Activated naive CD8-positive, alpha-beta T cell treated with anti-CD3 and anti-CD28 coated beads, Interleukin-2, amount 10 ng/mL, durations not matched to agents 7 days and 5 days (primary cell): ENCODE data around the gene ARL15. TPM values are rescaled to one million over a fixed set of nuclear protein-coding genes. Genes with fewer than 3 reads are reported as not detected.
"Not testable (repeated sequence)": the region's sequence is repeated elsewhere in the genome, so short reads cannot be mapped to it uniquely, and the experiment has no call there.

ENCODE experiments used
- ATAC-seq: fragments of 150-1000 bp; cut with Tn5 transposase; one replicate; pipeline ENCODE4 v1.10.0; 2021; ENCODE audit warnings: low read depth, moderate library complexity
- POLR2A ChIA-PET: fragments of 350-600 bp; sonication (Branson Sonifier 250); formaldehyde crosslinking; loops from one replicate; lab custom pipeline; 2021; ENCODE audit warnings: antibody characterized with exemption; lab: Charles Lee
- DNase-seq: peaks from one replicate; pipeline ENCODE4 v3.0.0; 2021
- H3K27ac Mint-ChIP-seq: one replicate; pipeline ENCODE4 v1.8.0; 2022; ENCODE audit warnings: mild to moderate bottlenecking, mixed read lengths
- H3K27me3 Mint-ChIP-seq: one replicate; pipeline ENCODE4 v1.8.0; 2022; ENCODE audit warnings: mild to moderate bottlenecking, moderate library complexity, mixed read lengths
- H3K36me3 Mint-ChIP-seq: one replicate; pipeline ENCODE4 v1.8.0; 2021; ENCODE audit warnings: mild to moderate bottlenecking, mixed read lengths
- H3K4me1 Mint-ChIP-seq: one replicate; pipeline ENCODE4 v1.8.0; 2021; ENCODE audit warnings: mixed read lengths
- H3K4me3 Mint-ChIP-seq: one replicate; pipeline ENCODE4 v1.8.0; 2022; ENCODE audit warnings: mild to moderate bottlenecking, moderate library complexity, mixed read lengths
- H3K9me3 Mint-ChIP-seq: one replicate; pipeline ENCODE4 v1.8.0; 2021; ENCODE audit warnings: mixed read lengths
- microRNA-seq: library from miRNA; unstranded; fragments of <30 nt; microRNA quantifications from one replicate; pipeline ENCODE4 v1.2.0, GENCODE V29; 2022
- total RNA-seq, 2 experiments: library from RNA; stranded (reverse); gene quantifications; one replicate each; pipeline ENCODE4 v1.2.3, GENCODE V29; 2021

ARL15 gene
- total RNA-seq, 2 experiments from 2014 or later: 9.8 to 12.2 TPM

- ATAC-seq (no peak), DNase-seq (no peak)
- Mint-ChIP-seq H3K9me3 (peaks cover 2% of the 10 kb centered on the region), H3K4me1 (no peaks in the 10 kb centered on the region), H3K27me3 (peaks cover 5% of the 10 kb centered on the region), H3K4me3 (no peak overlapping the region), H3K27ac (no peak overlapping the region), H3K36me3 (peaks cover 2% of the 10 kb centered on the region)
- POLR2A ChIA-PET: no interaction called here
These were observed 436.0 kb downstream of the ARL15 start for GRCh38 chr5:53874409-53874808.

- no peak overlapping the region for H3K27ac Mint-ChIP-seq
- DNase-seq (no peak), ATAC-seq (no peak)
- no peaks in the 10 kb centered on the region for H3K4me1 Mint-ChIP-seq
- no peak overlapping the region for H3K4me3 Mint-ChIP-seq
- H3K9me3 Mint-ChIP-seq: peaks cover 2% of the 10 kb centered on the region
- H3K27me3 Mint-ChIP-seq: peaks cover 5% of the 10 kb centered on the region
- H3K36me3 Mint-ChIP-seq: peaks cover 2% of the 10 kb centered on the region
- POLR2A ChIA-PET: no interaction called here
These were observed 437.1 kb downstream of the ARL15 start for GRCh38 chr5:53873235-53873634.

DNA sequence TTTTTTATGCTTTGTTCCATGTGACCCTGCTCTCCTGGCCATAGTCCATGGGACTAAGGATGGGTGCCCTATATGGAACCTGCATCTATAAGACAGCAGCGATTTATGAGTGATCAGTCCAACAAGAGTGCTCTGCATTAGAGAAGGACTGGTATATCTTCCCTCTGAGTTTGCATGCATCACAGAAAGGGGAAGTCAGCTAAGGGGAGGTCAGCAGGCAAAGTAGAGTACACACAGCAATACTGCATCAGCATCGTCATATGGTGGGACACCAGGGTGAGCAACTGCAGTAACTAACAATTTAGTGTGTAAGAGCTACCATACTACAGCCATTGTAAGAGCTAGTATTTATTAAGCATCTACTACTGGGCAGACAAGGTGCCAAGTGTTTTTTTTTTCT, 438.6 kb downstream of the ARL15 start:
- Mint-ChIP-seq H3K4me1 (no peaks in the 10 kb centered on the region), H3K4me3 (no peak overlapping the region), H3K36me3 (no peaks in the 10 kb centered on the region), H3K9me3 (peaks cover 2% of the 10 kb centered on the region), H3K27ac (no peak overlapping the region), H3K27me3 (peaks cover 5% of the 10 kb centered on the region)
- POLR2A ChIA-PET: no interaction called here
- ATAC-seq (no peak), DNase-seq (no peak)

DNA sequence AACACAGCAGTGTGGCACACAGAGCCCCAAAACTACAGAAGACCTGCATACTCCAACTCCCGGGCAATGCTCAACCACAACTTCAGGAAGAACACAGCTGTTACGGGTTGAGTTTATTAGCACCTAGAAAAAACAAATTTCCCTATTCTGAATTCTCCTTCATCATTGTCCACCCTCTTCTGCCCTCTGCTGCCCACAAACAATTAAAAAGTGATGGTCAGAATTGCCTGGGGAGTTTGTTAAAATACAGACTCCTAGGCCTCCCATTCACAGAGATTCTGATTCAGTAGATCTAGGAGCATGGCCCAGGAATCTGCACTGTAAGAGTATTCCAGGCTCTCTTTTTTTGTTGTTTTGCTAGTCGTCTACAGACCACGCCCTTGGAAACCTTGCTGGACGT, 439.3 kb downstream of the ARL15 start:
- POLR2A ChIA-PET: no interaction called here
- Mint-ChIP-seq H3K27me3 (peaks cover 5% of the 10 kb centered on the region), H3K36me3 (no peaks in the 10 kb centered on the region), H3K4me3 (no peak overlapping the region), H3K4me1 (no peaks in the 10 kb centered on the region), H3K9me3 (peaks cover 2% of the 10 kb centered on the region), H3K27ac (no peak overlapping the region)
- ATAC-seq (no peak), DNase-seq (no peak)

- Mint-ChIP-seq H3K4me1 (no peaks in the 10 kb centered on the region), H3K27ac (no peak overlapping the region), H3K9me3 (no peaks in the 10 kb centered on the region), H3K36me3 (no peaks in the 10 kb centered on the region), H3K4me3 (no peak overlapping the region), H3K27me3 (no peaks in the 10 kb centered on the region)
- POLR2A ChIA-PET: no interaction called here
- no peak for DNase-seq
- no peak for ATAC-seq
These were observed 451.5 kb downstream of the ARL15 start for GRCh38 chr5:53858700-53859456.

- no peak for DNase-seq
- Mint-ChIP-seq H3K36me3 (no peaks in the 10 kb centered on the region), H3K27ac (no peak overlapping the region), H3K4me3 (no peak overlapping the region), H3K4me1 (no peaks in the 10 kb centered on the region), H3K27me3 (no peaks in the 10 kb centered on the region), H3K9me3 (no peaks in the 10 kb centered on the region)
- no peak for ATAC-seq
- POLR2A ChIA-PET: no interaction called here
These were observed 453.9 kb downstream of the ARL15 start for GRCh38 chr5:53856506-53856905.

DNA sequence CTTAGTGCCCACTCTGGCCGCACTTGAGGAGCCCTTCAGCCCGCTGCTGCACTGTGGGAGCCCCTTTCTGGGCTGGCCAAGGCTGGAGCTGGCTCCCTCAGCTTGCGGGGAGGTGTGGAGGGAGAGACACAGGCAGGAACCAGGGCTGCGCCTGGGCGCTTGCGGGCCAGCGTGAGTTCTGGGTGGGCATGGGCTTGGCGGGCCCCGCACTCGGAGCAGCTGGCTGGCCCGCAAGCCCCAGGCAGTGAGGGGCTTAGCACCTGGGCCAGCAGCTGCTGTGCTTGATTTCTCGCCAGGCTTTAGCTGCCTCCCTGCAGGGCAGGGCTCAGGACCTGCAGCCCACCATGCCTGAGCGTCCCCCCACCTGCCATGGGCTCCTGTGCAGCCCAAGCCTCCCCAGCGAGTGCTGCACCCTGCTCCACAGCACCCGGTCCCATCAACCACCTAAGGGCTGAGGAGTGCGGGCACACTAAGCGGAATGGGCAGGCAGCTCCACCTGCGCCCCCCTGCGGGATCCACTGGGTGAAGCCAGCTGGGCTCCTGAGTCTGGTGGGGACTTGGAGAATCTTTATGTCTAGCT, 473.4 kb downstream of the ARL15 start:
- H3K4me3 Mint-ChIP-seq, H3K4me1 Mint-ChIP-seq, ATAC-seq, DNase-seq, H3K36me3 Mint-ChIP-seq, H3K27ac Mint-ChIP-seq, POLR2A ChIA-PET, H3K27me3 Mint-ChIP-seq: not testable (repeated sequence)
- H3K9me3 Mint-ChIP-seq: peaks cover 12% of the 10 kb centered on the region

DNA sequence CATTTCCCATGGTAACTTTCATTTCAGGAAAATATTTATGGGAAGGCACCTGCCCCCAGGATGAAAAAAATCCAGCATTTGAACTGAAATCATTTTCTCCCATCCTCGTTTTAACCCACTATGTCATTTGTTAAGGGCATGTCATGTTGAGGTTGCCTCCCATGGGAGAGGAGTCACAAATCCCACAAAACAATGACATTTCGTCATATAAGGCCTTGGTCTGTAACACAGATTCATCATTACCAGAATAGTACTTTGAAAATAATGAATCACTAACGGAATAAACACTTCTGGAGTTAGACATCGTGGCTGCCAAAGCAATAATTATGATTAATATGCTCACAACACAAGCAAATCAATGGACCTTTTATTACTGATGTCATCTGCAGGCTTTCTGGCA, 475.9 kb downstream of the ARL15 start:
- H3K36me3 Mint-ChIP-seq: no peaks in the 10 kb centered on the region
- H3K4me1 Mint-ChIP-seq: no peaks in the 10 kb centered on the region
- no peak overlapping the region for H3K27ac Mint-ChIP-seq
- no peak overlapping the region for H3K4me3 Mint-ChIP-seq
- POLR2A ChIA-PET: no interaction called here
- DNase-seq (no peak), ATAC-seq (no peak)
- no peaks in the 10 kb centered on the region for H3K27me3 Mint-ChIP-seq
- peaks cover 11% of the 10 kb centered on the region for H3K9me3 Mint-ChIP-seq

Small RNA genes lying within 50 kb of the gene (microRNA-seq; reads per million reads assigned to microRNA genes)
- gene MIR4459 (not detected), gene MIR581 (not detected)

Other genes with a start within 250 kb of the ARL15 start
- not detected for gene HSPB3, start 145.1 kb upstream of the ARL15 start, total RNA-seq
- 10 to 100 TPM; 24.6 to 26.2 TPM for gene SNX18, start 207.2 kb upstream of the ARL15 start, total RNA-seq